Activated CD4-positive, alpha-beta T cell treated with anti-CD3 and anti-CD28 coated beads, Interleukin-2, amount 50 U/mL, for 4 hours (primary cell): ENCODE data around the gene TSSK1B.
"Not testable (repeated sequence)": the region's sequence is repeated elsewhere in the genome, so short reads cannot be mapped to it uniquely, and the experiment has no call there.

ENCODE experiments used
- DNase-seq, 2 experiments: peaks; one replicate each; pipeline ENCODE4 v3.0.0-alpha.2; 2020

TSSK1B gene

GRCh38 chr5:113434889-113435288 lies at the start of gene TSSK1B:
Gene TSSK1B (minus strand): TSS chr5:113434989. CDS start chr5:113434839, 150 bp downstream.
- no peak for DNase-seq

GRCh38 chr5:113480243-113480642 lies 45.5 kb upstream of the TSSK1B start:
- no peak for DNase-seq

- DNase-seq: no peak
Measured at GRCh38 chr5:113478691-113479090, 43.9 kb upstream of the TSSK1B start.

- DNase-seq: no peak
Measured at GRCh38 chr5:113474100-113474728, 39.4 kb upstream of the TSSK1B start.

- DNase-seq: no peak
Measured at GRCh38 chr5:113463032-113463431, 28.2 kb upstream of the TSSK1B start.

GRCh38 chr5:113457106-113457505 lies 22.3 kb upstream of the TSSK1B start:
- not testable (repeated sequence) for DNase-seq

GRCh38 chr5:113452941-113453340 lies 18.2 kb upstream of the TSSK1B start:
- no peak for DNase-seq

GRCh38 chr5:113451797-113452196 lies 17.0 kb upstream of the TSSK1B start:
- DNase-seq: no peak

GRCh38 chr5:113450929-113451328 lies 16.1 kb upstream of the TSSK1B start:
- no peak for DNase-seq

- no peak for DNase-seq
Measured at GRCh38 chr5:113450462-113450861, 15.7 kb upstream of the TSSK1B start.

- no peak for DNase-seq
Measured at GRCh38 chr5:113448252-113448651, 13.5 kb upstream of the TSSK1B start.

GRCh38 chr5:113447498-113448050 lies 12.8 kb upstream of the TSSK1B start:
- no peak for DNase-seq

- DNase-seq: no peak
Measured at GRCh38 chr5:113446358-113446927, 11.7 kb upstream of the TSSK1B start.

GRCh38 chr5:113437111-113437510 lies 2.3 kb upstream of the TSSK1B start:
- DNase-seq: no peak

GRCh38 chr5:113435575-113435974 lies 786 bp upstream of the TSSK1B start:
- no peak for DNase-seq

GRCh38 chr5:113433862-113434612 lies 752 bp downstream of the TSSK1B start:
- DNase-seq: no peak

- no peak for DNase-seq
Measured at GRCh38 chr5:113433071-113433470, 1.7 kb downstream of the TSSK1B start.

- DNase-seq: no peak
Measured at GRCh38 chr5:113427871-113428574, 6.8 kb downstream of the TSSK1B start.

GRCh38 chr5:113425909-113426308 lies 8.9 kb downstream of the TSSK1B start:
- no peak for DNase-seq

- no peak for DNase-seq
Measured at GRCh38 chr5:113421693-113422092, 13.1 kb downstream of the TSSK1B start.

GRCh38 chr5:113405530-113405929 lies 29.3 kb downstream of the TSSK1B start:
- no peak for DNase-seq

GRCh38 chr5:113404269-113404668 lies 30.5 kb downstream of the TSSK1B start:
- no peak for DNase-seq

- not testable (repeated sequence) for DNase-seq
Measured at GRCh38 chr5:113397986-113398385, 36.8 kb downstream of the TSSK1B start.
